ENCODE data around the gene C4orf50.

The C4orf50 gene

DNA sequence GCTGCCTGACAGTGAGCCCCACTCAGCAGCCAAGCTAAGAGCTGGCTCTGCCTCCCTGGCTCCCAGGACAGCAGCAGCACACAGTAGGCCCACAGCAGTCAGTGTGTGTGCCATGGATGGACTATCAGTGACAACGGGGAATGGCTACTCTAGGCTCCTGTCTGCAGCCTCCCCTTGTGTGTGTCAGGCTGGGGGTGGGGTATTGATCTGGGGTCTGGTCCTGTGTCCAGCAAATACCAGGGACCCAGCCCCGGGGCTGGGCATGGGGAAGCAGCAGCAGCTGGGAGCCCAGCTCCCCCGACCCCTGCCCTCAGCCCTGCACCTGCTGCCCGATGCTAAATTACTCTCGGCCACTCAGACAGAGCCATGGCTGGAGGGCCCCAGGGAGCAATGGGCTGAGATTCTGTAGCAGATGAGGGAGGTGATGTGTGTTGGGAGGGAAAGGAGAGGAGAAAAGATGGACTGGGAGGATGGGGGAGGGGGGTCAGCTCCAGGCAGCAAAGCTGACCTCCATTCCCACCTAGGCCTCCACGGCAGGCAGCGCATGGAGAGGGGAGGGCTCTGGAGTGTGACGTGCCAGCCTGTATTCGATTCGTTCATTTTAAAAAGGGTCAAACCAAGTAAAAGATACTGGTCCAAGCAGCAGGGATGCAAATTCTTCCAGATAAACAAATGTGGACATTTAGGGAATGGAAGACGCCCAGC, 64.0 kb downstream of the C4orf50 start:
- no peak for TF ChIP-seq SIN3A (IDR thresholded peaks at IDR 0.05; ENCODE audit: borderline replicate concordance, insufficient read depth, low read length)

DNA sequence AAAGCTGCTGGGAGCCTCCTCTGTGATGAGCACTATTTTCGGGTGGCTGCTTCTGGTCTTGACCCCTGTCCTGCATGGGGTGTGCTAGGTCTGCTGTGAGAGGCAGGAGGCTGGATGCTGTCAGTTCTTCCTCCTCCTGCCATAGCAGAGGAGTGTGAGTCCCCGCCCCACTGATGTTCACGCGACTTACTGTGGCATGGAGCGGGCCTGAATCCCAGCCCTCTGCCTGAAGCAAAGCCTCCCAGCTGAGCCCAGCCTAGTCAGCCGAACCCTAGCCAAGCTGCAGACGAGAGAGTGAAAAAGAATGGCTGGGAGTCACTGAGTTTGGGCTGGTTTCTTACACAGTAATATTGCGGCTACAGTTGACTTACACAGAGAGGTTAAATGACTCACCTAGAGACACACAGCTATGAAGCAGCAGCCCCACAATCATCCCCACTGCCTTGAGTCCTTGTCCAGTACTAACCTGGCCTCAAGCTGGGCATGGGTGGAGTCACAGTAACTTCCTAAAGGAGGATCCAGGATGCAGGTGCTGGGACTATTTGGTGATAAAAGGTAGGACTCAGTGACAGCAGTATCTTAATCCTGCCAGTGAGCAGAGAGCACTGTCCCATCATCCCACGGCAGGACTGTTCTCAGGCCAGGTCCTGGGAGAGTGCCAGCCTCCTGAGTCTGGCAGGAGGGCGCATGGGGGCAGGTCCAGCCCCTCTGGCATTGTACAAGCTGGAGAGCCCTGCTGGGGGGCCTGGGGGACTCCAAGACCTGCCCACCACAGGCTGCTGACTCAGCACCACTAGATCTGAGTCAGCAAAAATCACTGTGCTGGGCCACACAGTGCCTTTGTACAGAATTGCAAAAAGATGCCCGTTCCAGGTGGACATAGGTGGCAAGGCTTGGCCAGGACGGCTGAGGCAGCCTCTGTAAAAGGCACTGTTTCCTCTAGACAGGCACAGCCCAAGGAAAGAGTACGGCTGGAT, 65.0 kb downstream of the C4orf50 start:
- TF ChIP-seq TAF1 (IDR thresholded peaks at IDR 0.05; ENCODE audit: borderline replicate concordance, insufficient read depth, low read length): no peak
- no peak for TF ChIP-seq POLR2AphosphoS5 (IDR thresholded peaks at IDR 0.05; ENCODE audit: low read depth, low read length)
- no peak for TF ChIP-seq FOXP2 (optimal IDR thresholded peaks at IDR 0.05; ENCODE audit: borderline replicate concordance, extremely low read depth, extremely low read length, insufficient read depth)
- TF ChIP-seq, protein P1, sequence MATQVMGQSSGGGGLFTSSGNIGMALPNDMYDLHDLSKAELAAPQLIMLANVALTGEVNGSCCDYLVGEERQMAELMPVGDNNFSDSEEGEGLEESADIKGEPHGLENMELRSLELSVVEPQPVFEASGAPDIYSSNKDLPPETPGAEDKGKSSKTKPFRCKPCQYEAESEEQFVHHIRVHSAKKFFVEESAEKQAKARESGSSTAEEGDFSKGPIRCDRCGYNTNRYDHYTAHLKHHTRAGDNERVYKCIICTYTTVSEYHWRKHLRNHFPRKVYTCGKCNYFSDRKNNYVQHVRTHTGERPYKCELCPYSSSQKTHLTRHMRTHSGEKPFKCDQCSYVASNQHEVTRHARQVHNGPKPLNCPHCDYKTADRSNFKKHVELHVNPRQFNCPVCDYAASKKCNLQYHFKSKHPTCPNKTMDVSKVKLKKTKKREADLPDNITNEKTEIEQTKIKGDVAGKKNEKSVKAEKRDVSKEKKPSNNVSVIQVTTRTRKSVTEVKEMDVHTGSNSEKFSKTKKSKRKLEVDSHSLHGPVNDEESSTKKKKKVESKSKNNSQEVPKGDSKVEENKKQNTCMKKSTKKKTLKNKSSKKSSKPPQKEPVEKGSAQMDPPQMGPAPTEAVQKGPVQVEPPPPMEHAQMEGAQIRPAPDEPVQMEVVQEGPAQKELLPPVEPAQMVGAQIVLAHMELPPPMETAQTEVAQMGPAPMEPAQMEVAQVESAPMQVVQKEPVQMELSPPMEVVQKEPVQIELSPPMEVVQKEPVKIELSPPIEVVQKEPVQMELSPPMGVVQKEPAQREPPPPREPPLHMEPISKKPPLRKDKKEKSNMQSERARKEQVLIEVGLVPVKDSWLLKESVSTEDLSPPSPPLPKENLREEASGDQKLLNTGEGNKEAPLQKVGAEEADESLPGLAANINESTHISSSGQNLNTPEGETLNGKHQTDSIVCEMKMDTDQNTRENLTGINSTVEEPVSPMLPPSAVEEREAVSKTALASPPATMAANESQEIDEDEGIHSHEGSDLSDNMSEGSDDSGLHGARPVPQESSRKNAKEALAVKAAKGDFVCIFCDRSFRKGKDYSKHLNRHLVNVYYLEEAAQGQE (IDR thresholded peaks at IDR 0.05; ENCODE audit: insufficient read depth in 1 of 2, low read depth in 2 of 2, low read length in 2 of 2): no peak
- TF ChIP-seq SIN3A (IDR thresholded peaks at IDR 0.05; ENCODE audit: borderline replicate concordance, insufficient read depth, low read length): no peak

DNA sequence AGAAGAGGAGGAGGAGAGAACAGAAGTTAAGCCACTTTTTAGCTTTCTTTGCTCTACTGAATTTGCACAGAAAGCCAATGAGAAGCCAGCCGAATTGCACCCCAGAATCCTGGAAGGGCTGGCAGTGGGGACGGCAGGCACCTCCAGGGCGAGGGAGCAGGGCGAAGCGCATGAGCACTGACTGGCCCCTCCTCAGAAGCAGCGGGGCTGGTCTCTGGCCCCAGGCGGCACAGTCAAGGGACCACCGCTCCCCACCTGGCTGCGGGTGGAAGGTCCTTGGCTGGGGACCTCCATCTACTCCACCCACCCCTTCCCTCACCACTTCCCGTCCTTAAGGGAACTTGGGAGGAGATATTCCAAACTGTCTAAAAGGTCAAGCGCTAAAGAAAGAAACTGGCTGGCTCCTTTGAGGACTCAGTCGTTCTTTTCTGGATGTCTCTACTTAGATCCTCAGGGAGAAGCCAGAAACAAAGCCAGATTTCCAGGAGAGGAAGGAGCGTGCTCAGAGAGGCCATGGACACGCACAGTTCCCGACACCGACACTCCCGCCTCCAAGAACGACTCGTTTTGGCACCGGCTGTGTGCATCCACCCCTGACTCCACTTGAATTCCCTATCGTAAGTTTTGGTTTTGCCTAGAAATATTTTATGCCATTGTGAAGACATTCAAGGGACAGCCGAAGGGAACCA, 65.8 kb downstream of the C4orf50 start:
- TF ChIP-seq TAF1 (IDR thresholded peaks at IDR 0.05; ENCODE audit: borderline replicate concordance, insufficient read depth, low read length) (no peak), SIN3A (IDR thresholded peaks at IDR 0.05; ENCODE audit: borderline replicate concordance, insufficient read depth, low read length) (no peak), POLR2AphosphoS5 (IDR thresholded peaks at IDR 0.05; ENCODE audit: low read depth, low read length) (no peak), FOXP2 (optimal IDR thresholded peaks at IDR 0.05; ENCODE audit: borderline replicate concordance, extremely low read depth, extremely low read length, insufficient read depth) (no peak)
- TF ChIP-seq, protein P1 (IDR thresholded peaks at IDR 0.05; ENCODE audit: insufficient read depth in 1 of 2, low read depth in 2 of 2, low read length in 2 of 2): no peak

DNA sequence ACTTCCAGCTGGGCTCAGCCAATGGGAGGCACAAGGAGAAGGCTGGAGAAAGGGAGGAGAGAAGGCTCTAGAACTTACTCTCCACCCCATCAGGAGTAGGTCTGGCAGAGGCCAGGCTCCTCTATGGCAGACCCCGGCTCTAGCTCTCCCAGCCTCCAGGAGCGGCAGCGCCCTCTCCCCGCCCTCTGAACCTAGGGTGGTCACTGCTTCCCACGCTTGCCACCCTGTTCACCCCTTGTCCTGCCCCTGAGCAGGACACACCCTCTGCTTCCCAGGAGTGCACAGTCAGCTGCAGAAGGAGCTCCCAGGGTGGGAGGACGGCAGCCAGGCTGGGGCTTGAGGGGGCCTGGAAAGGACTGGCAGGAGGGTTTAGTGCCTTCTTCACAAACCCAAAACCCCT, 72.3 kb downstream of the C4orf50 start:
- TF ChIP-seq TAF1 (IDR thresholded peaks at IDR 0.05; ENCODE audit: borderline replicate concordance, insufficient read depth, low read length) (no peak), SIN3A (IDR thresholded peaks at IDR 0.05; ENCODE audit: borderline replicate concordance, insufficient read depth, low read length) (no peak), FOXP2 (optimal IDR thresholded peaks at IDR 0.05; ENCODE audit: borderline replicate concordance, extremely low read depth, extremely low read length, insufficient read depth) (no peak), POLR2AphosphoS5 (IDR thresholded peaks at IDR 0.05; ENCODE audit: low read depth, low read length) (no peak)

DNA sequence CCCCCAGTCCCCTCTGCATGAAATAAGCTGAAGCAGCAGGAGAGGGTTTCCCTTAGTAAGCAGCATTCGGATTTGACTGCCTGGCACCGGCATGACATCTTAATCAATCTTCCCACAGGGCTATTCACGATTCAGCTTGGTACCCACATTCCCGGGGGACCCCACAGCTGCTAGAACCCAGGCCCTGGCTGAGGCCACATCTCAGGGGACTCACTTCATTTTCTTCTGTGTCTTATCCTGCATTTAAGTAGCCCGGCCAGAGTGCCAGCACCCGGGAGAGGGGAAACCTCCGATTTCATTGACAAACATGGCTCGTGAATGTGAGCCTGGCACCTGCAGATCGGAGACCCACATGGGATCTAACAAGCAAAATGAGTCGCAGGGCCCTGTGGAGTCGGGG, 73.1 kb downstream of the C4orf50 start:
- TF ChIP-seq SIN3A (IDR thresholded peaks at IDR 0.05; ENCODE audit: borderline replicate concordance, insufficient read depth, low read length) (no peak), POLR2AphosphoS5 (IDR thresholded peaks at IDR 0.05; ENCODE audit: low read depth, low read length) (no peak), FOXP2 (optimal IDR thresholded peaks at IDR 0.05; ENCODE audit: borderline replicate concordance, extremely low read depth, extremely low read length, insufficient read depth) (no peak), TAF1 (IDR thresholded peaks at IDR 0.05; ENCODE audit: borderline replicate concordance, insufficient read depth, low read length) (no peak)
- TF ChIP-seq, protein P1 (IDR thresholded peaks at IDR 0.05; ENCODE audit: insufficient read depth in 1 of 2, low read depth in 2 of 2, low read length in 2 of 2): no peak

Data from PFSK-1 (cell line).